Stomach smooth muscle (tissue), 2 donors: ENCODE results near the gene ORC1.

Source experiments
- H3K27ac ChIP-seq: one replicate; pipeline ENCODE4 v1.7.0; 2013; ENCODE audit warnings: mild to moderate bottlenecking, low read length, inconsistent platforms
- H3K27me3 ChIP-seq, 2 donors: one replicate each; pipeline ENCODE4 v1.7.0; 2013; ENCODE audit warnings: low read length in 2 of 2; ENCODE audit not compliant: insufficient read depth in 2 of 2, control insufficient read depth in 1 of 2
- H3K36me3 ChIP-seq, 2 donors: one replicate each; pipeline ENCODE4 v1.7.0; 2013; ENCODE audit warnings: low read length in 2 of 2; ENCODE audit not compliant: control insufficient read depth in 2 of 2, insufficient read depth in 2 of 2
- H3K4me1 ChIP-seq: one replicate; pipeline ENCODE4 v1.7.0; 2013; ENCODE audit warnings: low read length; ENCODE audit not compliant: control insufficient read depth, insufficient read depth
- H3K4me3 ChIP-seq, 2 donors: one replicate each; pipeline ENCODE4 v1.7.0; 2013; ENCODE audit warnings: low read length in 2 of 2
- H3K9ac ChIP-seq, 2 donors: one replicate each; pipeline ENCODE4 v1.7.0; 2013; ENCODE audit warnings: low read length in 2 of 2, mild to moderate bottlenecking in 1 of 2
- H3K9me3 ChIP-seq, 2 donors: one replicate each; pipeline ENCODE4 v1.7.0; 2013; ENCODE audit warnings: low read length in 2 of 2; ENCODE audit not compliant: control insufficient read depth in 2 of 2
- donor health status: healthy.
- donor health status: Pancreatic carcinoma.

ORC1 gene

GRCh38 chr1:52345252-52345651, 59.0 kb downstream of the ORC1 start:
- H3K36me3 ChIP-seq: peaks cover 9 to 15% of the 10 kb centered on the region in 2 donors
- no peak overlapping the region for H3K9ac ChIP-seq
- H3K4me3 ChIP-seq: no peak overlapping the region
- H3K4me1 ChIP-seq: no peaks in the 10 kb centered on the region
- H3K9me3 ChIP-seq: no peaks in the 10 kb centered on the region
- no peak overlapping the region for H3K27ac ChIP-seq
- H3K27me3 ChIP-seq: no peaks in the 10 kb centered on the region

DNA sequence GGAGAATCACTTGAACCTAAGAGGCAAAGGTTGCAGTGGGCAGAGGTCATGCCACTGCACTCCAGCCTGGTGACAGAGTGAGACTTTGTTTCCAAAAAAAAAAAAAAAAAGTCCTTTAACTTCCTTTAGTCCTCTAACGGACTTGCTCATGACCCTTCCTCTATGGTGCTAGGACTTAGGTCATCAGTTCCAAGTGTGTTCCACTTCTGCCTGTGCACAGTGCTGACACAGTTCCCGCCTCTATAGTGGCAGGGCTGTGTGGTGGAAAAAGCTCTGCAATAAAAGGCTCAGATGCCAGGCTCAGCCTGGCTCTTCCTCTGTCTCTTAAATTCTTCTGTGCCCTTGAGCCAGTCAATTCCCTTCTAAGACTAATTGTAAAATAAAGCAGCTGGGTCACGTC, 60.2 kb downstream of the ORC1 start:
- H3K4me1 ChIP-seq: no peaks in the 10 kb centered on the region
- H3K27me3 ChIP-seq: no peaks in the 10 kb centered on the region
- no peak overlapping the region for H3K9ac ChIP-seq
- H3K27ac ChIP-seq: no peak overlapping the region
- H3K4me3 ChIP-seq: no peak overlapping the region
- H3K36me3 ChIP-seq: peaks cover 9 to 15% of the 10 kb centered on the region in 2 donors
- H3K9me3 ChIP-seq: no peaks in the 10 kb centered on the region

DNA sequence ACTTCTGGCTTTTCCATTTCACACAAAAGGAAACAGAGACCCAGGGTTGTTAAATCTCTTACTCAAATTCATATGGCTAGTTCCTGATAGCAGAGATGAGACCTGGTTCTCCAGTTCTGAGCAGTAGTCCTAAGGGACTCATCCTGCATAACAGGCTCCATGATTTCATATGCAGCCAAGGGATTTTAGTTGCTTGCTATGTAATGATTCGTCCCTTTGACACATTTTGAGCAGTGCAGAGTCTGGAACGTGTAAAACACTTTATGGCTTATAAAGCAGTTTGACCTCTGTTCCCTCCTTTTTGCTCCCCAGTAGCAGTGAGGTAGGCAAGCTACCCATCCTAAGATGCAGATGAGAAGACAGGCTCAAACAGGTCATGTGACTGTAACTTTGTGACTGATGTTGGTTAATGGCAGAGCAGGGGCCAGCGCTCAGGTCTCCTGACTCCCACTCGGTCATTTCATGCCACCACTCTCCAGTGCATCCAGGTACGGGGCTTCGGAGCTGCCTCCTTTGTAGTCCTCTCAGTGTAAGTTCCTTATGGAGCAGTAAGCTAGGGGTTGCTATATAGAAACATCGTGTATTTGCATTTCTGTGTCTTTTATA, 62.5 kb downstream of the ORC1 start:
- Histone ChIP-seq H3K27me3 (no peaks in the 10 kb centered on the region), H3K9ac (no peak overlapping the region), H3K27ac (no peak overlapping the region), H3K9me3 (no peaks in the 10 kb centered on the region), H3K4me1 (no peaks in the 10 kb centered on the region), H3K36me3 (peaks cover 6 to 17% of the 10 kb centered on the region in 2 donors), H3K4me3 (no peak overlapping the region)

DNA sequence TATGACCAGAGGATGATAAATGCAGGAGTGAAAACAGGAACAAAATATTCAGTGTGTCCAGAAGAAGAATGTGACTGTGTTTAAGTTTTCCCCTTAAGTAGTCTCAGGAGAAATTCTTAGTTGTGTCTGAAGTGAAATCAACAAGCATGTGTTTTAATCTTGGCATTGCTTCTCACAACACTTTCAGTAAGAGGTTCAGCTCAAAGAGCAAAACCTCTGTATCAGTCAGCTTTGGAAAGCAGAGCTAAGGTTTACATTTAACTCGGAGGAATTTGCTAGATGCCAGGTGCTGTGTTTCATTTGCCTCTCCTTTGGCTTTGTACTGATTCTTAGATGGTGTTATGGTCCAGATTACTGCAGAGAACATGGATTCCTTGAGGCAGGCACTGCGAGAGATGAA, 66.8 kb downstream of the ORC1 start:
- no peaks in the 10 kb centered on the region for H3K27me3 ChIP-seq
- H3K4me1 ChIP-seq: no peaks in the 10 kb centered on the region
- peaks cover 4 to 8% of the 10 kb centered on the region in 2 donors for H3K36me3 ChIP-seq
- H3K4me3 ChIP-seq: no peak overlapping the region
- H3K9me3 ChIP-seq: no peaks in the 10 kb centered on the region
- no peak overlapping the region for H3K27ac ChIP-seq
- no peak overlapping the region for H3K9ac ChIP-seq

DNA sequence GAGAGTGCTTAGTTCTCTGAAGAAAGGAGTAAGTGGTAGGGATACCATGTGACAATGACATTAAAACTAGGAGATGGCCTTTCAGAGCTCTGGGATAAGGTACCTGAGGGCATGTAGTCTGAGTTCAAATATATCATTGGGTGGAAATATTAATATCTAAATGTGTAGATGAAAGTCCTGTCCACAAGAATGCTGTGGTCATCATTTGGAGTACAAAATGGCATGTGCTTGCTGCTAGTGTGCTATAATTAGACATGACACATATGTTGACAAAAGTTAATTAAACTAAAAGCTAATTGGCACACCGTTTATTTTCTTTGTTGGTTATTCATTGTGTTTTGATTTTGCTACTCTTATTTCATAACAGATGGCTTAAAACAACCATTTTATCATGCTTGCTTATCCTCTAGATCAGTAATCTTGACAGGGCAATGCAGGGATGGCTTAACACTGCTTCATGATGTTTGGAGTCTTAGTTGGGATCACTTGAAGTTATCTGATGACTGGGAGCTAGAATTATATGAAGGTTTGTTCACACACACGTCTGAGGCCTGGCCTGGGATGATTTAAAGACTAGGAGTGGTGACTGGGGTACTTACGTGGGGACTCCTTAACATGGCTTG, 69.2 kb downstream of the ORC1 start:
- Histone ChIP-seq H3K9ac (no peak overlapping the region), H3K4me1 (no peaks in the 10 kb centered on the region), H3K27ac (no peak overlapping the region), H3K27me3 (no peaks in the 10 kb centered on the region), H3K4me3 (no peak overlapping the region), H3K36me3 (peaks cover 4 to 8% of the 10 kb centered on the region in 2 donors), H3K9me3 (no peaks in the 10 kb centered on the region)

- H3K4me3 ChIP-seq: no peak overlapping the region
- no peak overlapping the region for H3K27ac ChIP-seq
- no peak overlapping the region for H3K9ac ChIP-seq
- H3K27me3 ChIP-seq: no peaks in the 10 kb centered on the region
- no peaks in the 10 kb centered on the region for H3K9me3 ChIP-seq
- peaks cover 0 to 6% of the 10 kb centered on the region in 2 donors for H3K36me3 ChIP-seq
- H3K4me1 ChIP-seq: no peaks in the 10 kb centered on the region
These were observed 71.8 kb downstream of the ORC1 start for GRCh38 chr1:52332411-52332810.

- H3K36me3 ChIP-seq: no peaks in the 10 kb centered on the region
- no peak overlapping the region for H3K4me3 ChIP-seq
- no peak overlapping the region for H3K9ac ChIP-seq
- no peaks in the 10 kb centered on the region for H3K9me3 ChIP-seq
- H3K27me3 ChIP-seq: no peaks in the 10 kb centered on the region
- no peak overlapping the region for H3K27ac ChIP-seq
- no peaks in the 10 kb centered on the region for H3K4me1 ChIP-seq
These were observed 75.6 kb downstream of the ORC1 start for GRCh38 chr1:52328615-52329014.

GRCh38 chr1:52325786-52326185, 78.4 kb downstream of the ORC1 start:
- no peaks in the 10 kb centered on the region for H3K36me3 ChIP-seq
- no peaks in the 10 kb centered on the region for H3K4me1 ChIP-seq

GRCh38 chr1:52323731-52324130, 80.5 kb downstream of the ORC1 start:
- H3K4me3 ChIP-seq: no peak overlapping the region

More at GRCh38 chr1:52325786-52326185, 78.4 kb downstream of the ORC1 start:
- Histone ChIP-seq H3K27me3 (no peaks in the 10 kb centered on the region), H3K4me3 (no peak overlapping the region), H3K27ac (no peak overlapping the region), H3K9ac (no peak overlapping the region), H3K9me3 (no peaks in the 10 kb centered on the region)

More at GRCh38 chr1:52323731-52324130, 80.5 kb downstream of the ORC1 start:
- no peak overlapping the region for H3K9ac ChIP-seq
- no peak overlapping the region for H3K27ac ChIP-seq
- H3K9me3 ChIP-seq: no peaks in the 10 kb centered on the region
- H3K36me3 ChIP-seq: no peaks in the 10 kb centered on the region
- no peaks in the 10 kb centered on the region for H3K4me1 ChIP-seq
- H3K27me3 ChIP-seq: no peaks in the 10 kb centered on the region
